Measurements from ENCODE around the gene EZH2. TPM values are rescaled to one million over a fixed set of nuclear protein-coding genes. Genes with fewer than 3 reads are reported as not detected.

The EZH2 gene
- total RNA-seq, 1 donor from 2014 or later, result 16.2 TPM

DNA sequence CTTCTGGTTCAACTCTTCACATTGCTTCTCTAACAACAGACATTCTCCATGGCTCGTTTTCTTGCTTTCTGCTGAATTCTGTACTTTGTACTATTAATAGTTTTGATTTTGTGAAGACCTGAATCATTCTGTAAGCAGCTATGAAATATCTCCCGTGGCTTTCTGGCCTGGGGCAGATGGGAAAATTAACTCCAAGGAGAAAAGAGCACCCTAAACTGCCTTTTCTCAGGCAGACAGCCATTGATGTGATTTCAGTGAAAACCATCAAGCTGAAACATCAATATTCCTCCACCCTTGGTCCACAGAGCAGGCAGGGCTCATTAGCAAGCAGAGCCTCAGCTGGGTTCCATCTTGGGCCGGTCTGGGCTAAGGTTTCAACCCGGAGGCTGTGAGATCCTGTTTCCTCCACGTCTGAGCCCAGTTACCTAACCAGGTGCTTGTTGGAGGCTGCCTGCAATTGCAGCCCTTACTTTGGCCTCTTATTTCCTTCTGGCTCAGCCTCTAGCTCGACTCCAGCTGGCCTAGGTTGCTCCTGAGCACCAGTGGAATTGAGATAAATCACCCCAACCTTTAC lies 21.1 kb upstream of the EZH2 start:
- peaks cover 9 to 18% (median 11%) of the 10 kb centered on the region in 3 donors for H3K27me3 ChIP-seq (ENCODE audit: control insufficient read depth in 3 of 3, insufficient read depth in 3 of 3, low read length in 3 of 3)
- no peaks in the 10 kb centered on the region for H3K4me1 ChIP-seq (ENCODE audit: control insufficient read depth in 3 of 3, insufficient read depth in 3 of 3, low read length in 3 of 3)
- no peaks in the 10 kb centered on the region for H3K36me3 ChIP-seq (ENCODE audit: control insufficient read depth in 3 of 3, insufficient read depth in 3 of 3, low read length in 3 of 3)
- no peak overlapping the region for H3K27ac ChIP-seq (ENCODE audit: low read depth, low read length)
- peak overlapping the region in 1 of 3 donors; percentile 11 for H3K9ac ChIP-seq (ENCODE audit: low read depth in 1 of 3, low read length in 3 of 3)
- no peaks in the 10 kb centered on the region for H3K9me3 ChIP-seq (ENCODE audit: control insufficient read depth in 3 of 3, low read length in 3 of 3)
- H3K4me3 ChIP-seq (ENCODE audit: low read length in 3 of 3), result no peak overlapping the region

GRCh38 chr7:148903504-148903903 lies 19.4 kb upstream of the EZH2 start:
- Histone ChIP-seq H3K36me3 (ENCODE audit: control insufficient read depth in 3 of 3, insufficient read depth in 3 of 3, low read length in 3 of 3) (no peaks in the 10 kb centered on the region), H3K27ac (ENCODE audit: low read depth, low read length) (no peak overlapping the region), H3K4me3 (ENCODE audit: low read length in 3 of 3) (no peak overlapping the region), H3K9ac (ENCODE audit: low read depth in 1 of 3, low read length in 3 of 3) (no peak overlapping the region), H3K4me1 (ENCODE audit: control insufficient read depth in 3 of 3, insufficient read depth in 3 of 3, low read length in 3 of 3) (no peaks in the 10 kb centered on the region), H3K9me3 (ENCODE audit: control insufficient read depth in 3 of 3, low read length in 3 of 3) (no peaks in the 10 kb centered on the region), H3K27me3 (ENCODE audit: control insufficient read depth in 3 of 3, insufficient read depth in 3 of 3, low read length in 3 of 3) (peaks cover 3 to 14% (median 4%) of the 10 kb centered on the region in 3 donors)

- no peak overlapping the region for H3K27ac ChIP-seq (ENCODE audit: low read depth, low read length)
These were observed 17.1 kb upstream of the EZH2 start for GRCh38 chr7:148901178-148901577.

GRCh38 chr7:148898845-148899484 lies 14.9 kb upstream of the EZH2 start:
- peaks cover 3 to 9% (median 5%) of the 10 kb centered on the region in 3 donors for H3K27me3 ChIP-seq (ENCODE audit: control insufficient read depth in 3 of 3, insufficient read depth in 3 of 3, low read length in 3 of 3)
- no peaks in the 10 kb centered on the region for H3K36me3 ChIP-seq (ENCODE audit: control insufficient read depth in 3 of 3, insufficient read depth in 3 of 3, low read length in 3 of 3)
- no peak overlapping the region for H3K9ac ChIP-seq (ENCODE audit: low read depth in 1 of 3, low read length in 3 of 3)
- H3K9me3 ChIP-seq (ENCODE audit: control insufficient read depth in 3 of 3, low read length in 3 of 3), result no peaks in the 10 kb centered on the region
- no peak overlapping the region for H3K4me3 ChIP-seq (ENCODE audit: low read length in 3 of 3)
- H3K4me1 ChIP-seq (ENCODE audit: control insufficient read depth in 3 of 3, insufficient read depth in 3 of 3, low read length in 3 of 3), result no peaks in the 10 kb centered on the region
- no peak overlapping the region for H3K27ac ChIP-seq (ENCODE audit: low read depth, low read length)

More at GRCh38 chr7:148901178-148901577, 17.1 kb upstream of the EZH2 start:
- Histone ChIP-seq H3K9ac (ENCODE audit: low read depth in 1 of 3, low read length in 3 of 3) (no peak overlapping the region), H3K27me3 (ENCODE audit: control insufficient read depth in 3 of 3, insufficient read depth in 3 of 3, low read length in 3 of 3) (peaks cover 3 to 10% (median 5%) of the 10 kb centered on the region in 3 donors), H3K4me1 (ENCODE audit: control insufficient read depth in 3 of 3, insufficient read depth in 3 of 3, low read length in 3 of 3) (no peaks in the 10 kb centered on the region), H3K4me3 (ENCODE audit: low read length in 3 of 3) (no peak overlapping the region), H3K9me3 (ENCODE audit: control insufficient read depth in 3 of 3, low read length in 3 of 3) (no peaks in the 10 kb centered on the region), H3K36me3 (ENCODE audit: control insufficient read depth in 3 of 3, insufficient read depth in 3 of 3, low read length in 3 of 3) (no peaks in the 10 kb centered on the region)

DNA sequence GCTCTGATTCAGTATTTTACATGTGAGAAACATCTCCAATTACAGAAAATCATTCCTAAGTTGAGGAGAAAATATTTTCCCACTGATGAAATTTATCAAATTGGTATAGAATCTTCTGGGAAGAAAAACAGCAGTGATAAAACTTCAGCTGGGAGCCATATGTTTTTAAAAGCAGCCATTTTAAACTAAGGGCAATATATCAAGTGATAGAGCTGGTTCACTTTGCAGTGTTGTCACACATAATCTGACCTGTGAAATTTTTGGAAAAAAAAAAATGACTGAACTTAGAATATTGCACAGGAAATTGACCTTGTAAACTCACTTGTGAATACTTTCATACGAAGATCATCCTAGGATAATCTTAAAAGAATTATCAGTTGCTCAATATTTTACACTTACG lies 10.5 kb upstream of the EZH2 start:
- Histone ChIP-seq H3K4me1 (ENCODE audit: control insufficient read depth in 3 of 3, insufficient read depth in 3 of 3, low read length in 3 of 3) (no peaks in the 10 kb centered on the region), H3K9ac (ENCODE audit: low read depth in 1 of 3, low read length in 3 of 3) (no peak overlapping the region), H3K27ac (ENCODE audit: low read depth, low read length) (no peak overlapping the region), H3K4me3 (ENCODE audit: low read length in 3 of 3) (no peak overlapping the region), H3K27me3 (ENCODE audit: control insufficient read depth in 3 of 3, insufficient read depth in 3 of 3, low read length in 3 of 3) (peaks cover 3 to 9% (median 5%) of the 10 kb centered on the region in 3 donors), H3K9me3 (ENCODE audit: control insufficient read depth in 3 of 3, low read length in 3 of 3) (no peaks in the 10 kb centered on the region), H3K36me3 (ENCODE audit: control insufficient read depth in 3 of 3, insufficient read depth in 3 of 3, low read length in 3 of 3) (no peaks in the 10 kb centered on the region)

DNA sequence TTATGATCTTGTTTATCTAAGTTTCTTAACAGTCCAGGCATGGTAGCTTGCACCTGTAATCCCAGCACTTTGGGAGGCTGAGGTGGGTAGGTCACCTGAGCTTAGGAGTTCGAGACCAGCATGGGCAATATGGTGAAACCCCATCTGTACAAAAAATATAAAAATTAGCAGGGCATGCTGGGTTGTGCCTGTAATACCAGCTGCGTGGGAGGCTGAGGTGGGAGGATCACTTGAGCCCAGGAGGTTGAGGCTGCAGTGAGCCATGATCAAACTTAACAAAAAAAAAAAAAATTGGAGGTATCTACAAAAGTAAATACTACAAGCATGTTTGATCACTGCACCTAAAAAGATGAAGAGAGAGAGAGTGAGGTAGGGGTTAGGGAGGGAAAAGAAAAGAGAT lies 9.0 kb upstream of the EZH2 start:
- Histone ChIP-seq H3K27me3 (ENCODE audit: control insufficient read depth in 3 of 3, insufficient read depth in 3 of 3, low read length in 3 of 3) (peaks cover 3 to 9% (median 5%) of the 10 kb centered on the region in 3 donors), H3K36me3 (ENCODE audit: control insufficient read depth in 3 of 3, insufficient read depth in 3 of 3, low read length in 3 of 3) (no peaks in the 10 kb centered on the region), H3K9me3 (ENCODE audit: control insufficient read depth in 3 of 3, low read length in 3 of 3) (no peaks in the 10 kb centered on the region), H3K9ac (ENCODE audit: low read depth in 1 of 3, low read length in 3 of 3) (no peak overlapping the region), H3K4me3 (ENCODE audit: low read length in 3 of 3) (no peak overlapping the region), H3K4me1 (ENCODE audit: control insufficient read depth in 3 of 3, insufficient read depth in 3 of 3, low read length in 3 of 3) (no peaks in the 10 kb centered on the region), H3K27ac (ENCODE audit: low read depth, low read length) (no peak overlapping the region)

- H3K27ac ChIP-seq (ENCODE audit: low read depth, low read length), result no peak overlapping the region
- peaks cover 0 to 3% (median 2%) of the 10 kb centered on the region in 3 donors for H3K4me1 ChIP-seq (ENCODE audit: control insufficient read depth in 3 of 3, insufficient read depth in 3 of 3, low read length in 3 of 3)
- H3K36me3 ChIP-seq (ENCODE audit: control insufficient read depth in 3 of 3, insufficient read depth in 3 of 3, low read length in 3 of 3), result no peaks in the 10 kb centered on the region
- H3K9me3 ChIP-seq (ENCODE audit: control insufficient read depth in 3 of 3, low read length in 3 of 3), result no peaks in the 10 kb centered on the region
- H3K9ac ChIP-seq (ENCODE audit: low read depth in 1 of 3, low read length in 3 of 3), result no peak overlapping the region
- H3K4me3 ChIP-seq (ENCODE audit: low read length in 3 of 3), result no peak overlapping the region
- no peaks in the 10 kb centered on the region for H3K27me3 ChIP-seq (ENCODE audit: control insufficient read depth in 3 of 3, insufficient read depth in 3 of 3, low read length in 3 of 3)
These were observed 4.2 kb upstream of the EZH2 start for GRCh38 chr7:148888300-148888699.

DNA sequence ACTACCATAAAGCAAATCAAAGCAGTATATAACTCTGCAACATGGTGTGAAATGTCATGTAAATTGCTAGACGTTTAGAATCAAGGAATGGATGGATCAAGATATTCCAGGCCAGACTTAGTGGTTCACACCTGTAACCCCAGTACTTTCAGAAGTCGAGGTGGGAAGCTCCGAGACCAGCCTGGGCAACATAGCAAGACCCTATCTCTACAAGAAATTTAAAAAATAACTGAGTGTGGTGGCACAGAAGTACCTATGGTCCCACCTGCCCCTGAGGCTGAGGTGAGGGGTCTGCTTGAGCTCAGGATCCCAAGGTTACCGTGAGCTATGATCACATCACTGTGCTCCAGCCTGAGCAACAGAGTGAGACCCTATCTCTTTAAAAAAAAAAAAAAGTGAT lies 2.8 kb upstream of the EZH2 start:
- H3K36me3 ChIP-seq (ENCODE audit: control insufficient read depth in 3 of 3, insufficient read depth in 3 of 3, low read length in 3 of 3), result no peaks in the 10 kb centered on the region
- H3K27ac ChIP-seq (ENCODE audit: low read depth, low read length), result no peak overlapping the region
- H3K27me3 ChIP-seq (ENCODE audit: control insufficient read depth in 3 of 3, insufficient read depth in 3 of 3, low read length in 3 of 3), result no peaks in the 10 kb centered on the region
- no peaks in the 10 kb centered on the region for H3K9me3 ChIP-seq (ENCODE audit: control insufficient read depth in 3 of 3, low read length in 3 of 3)
- peaks cover 0 to 3% (median 2%) of the 10 kb centered on the region in 3 donors for H3K4me1 ChIP-seq (ENCODE audit: control insufficient read depth in 3 of 3, insufficient read depth in 3 of 3, low read length in 3 of 3)
- no peak overlapping the region for H3K9ac ChIP-seq (ENCODE audit: low read depth in 1 of 3, low read length in 3 of 3)
- H3K4me3 ChIP-seq (ENCODE audit: low read length in 3 of 3), result no peak overlapping the region

DNA sequence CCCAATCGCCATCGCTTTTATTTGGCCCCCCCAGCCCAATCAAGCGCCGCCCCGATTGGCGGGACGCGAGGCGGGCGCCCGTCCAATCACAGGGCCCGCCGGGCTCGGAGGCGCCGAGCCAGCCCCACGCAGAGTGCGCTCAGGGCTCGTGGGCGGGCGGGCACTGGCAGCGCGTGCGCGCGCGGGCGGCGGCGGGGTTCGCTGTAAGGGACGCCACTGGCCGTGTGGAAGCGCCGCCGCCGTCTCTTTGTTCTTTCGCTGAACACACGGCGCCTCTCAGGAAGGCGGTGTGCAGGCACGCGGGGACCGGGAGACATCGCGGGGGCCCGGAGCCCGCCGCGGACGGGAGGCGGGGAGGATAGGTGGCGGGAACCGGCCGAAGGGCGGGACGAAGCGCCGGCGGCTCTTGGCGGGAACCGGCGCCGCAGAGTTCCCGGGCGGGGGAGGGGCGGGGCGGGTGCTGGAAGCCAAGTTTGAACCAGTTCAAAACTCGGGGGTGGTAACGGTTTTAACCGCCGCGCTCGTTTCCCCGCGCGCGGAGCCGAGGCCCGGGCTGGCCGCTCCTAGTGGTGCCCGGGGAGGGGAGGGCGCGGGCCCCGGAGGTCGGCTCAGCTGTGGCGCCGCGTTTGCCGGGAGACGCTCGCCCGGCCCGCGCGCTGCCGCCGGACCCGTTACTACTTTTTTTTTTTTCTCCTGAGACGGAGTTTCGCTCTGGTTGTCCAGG lies 370 bp upstream of the EZH2 start:
- Histone ChIP-seq H3K4me3 (ENCODE audit: low read length in 3 of 3) (peak overlapping the region; percentile 68 to 83 (median 77)), H3K9ac (ENCODE audit: low read depth in 1 of 3, low read length in 3 of 3) (peak overlapping the region; percentile 74 to 81 (median 79)), H3K9me3 (ENCODE audit: control insufficient read depth in 3 of 3, low read length in 3 of 3) (no peaks in the 10 kb centered on the region), H3K4me1 (ENCODE audit: control insufficient read depth in 3 of 3, insufficient read depth in 3 of 3, low read length in 3 of 3) (peaks cover 0 to 3% (median 2%) of the 10 kb centered on the region in 3 donors), H3K27ac (ENCODE audit: low read depth, low read length) (peak overlapping the region; percentile 81), H3K36me3 (ENCODE audit: control insufficient read depth in 3 of 3, insufficient read depth in 3 of 3, low read length in 3 of 3) (no peaks in the 10 kb centered on the region), H3K27me3 (ENCODE audit: control insufficient read depth in 3 of 3, insufficient read depth in 3 of 3, low read length in 3 of 3) (no peaks in the 10 kb centered on the region)
